Measurements from ENCODE around the gene GET3.

The GET3 gene

GRCh38 chr19:12736995-12737834 lies at the start of gene GET3:
TSS of gene GET3 (plus strand) at chr19:12737497. CDS start at chr19:12737506, 9 bp downstream.
- Histone ChIP-seq H3K27ac (ENCODE audit: low read length) (peak within 1 kb of the TSS; percentile 61), H3K4me1 (ENCODE audit: low read length) (peaks cover 31% of the 10 kb centered on the region), H3K36me3 (replicated peaks; ENCODE audit: low read depth, low read length) (peaks cover 11% of the 10 kb centered on the region), H2AFZ (ENCODE audit: low read depth, low read length) (peak within 1 kb of the TSS; percentile 81), H3K27me3 (ENCODE audit: low read depth, low read length) (no peaks in the 10 kb centered on the region), H3K79me2 (ENCODE audit: low read length) (peaks cover 45% of the 10 kb centered on the region), H3K4me3 (ENCODE audit: low read length) (peak within 1 kb of the TSS; percentile 85), H3K9ac (ENCODE audit: low read length) (peak within 1 kb of the TSS; percentile 64), H4K20me1 (ENCODE audit: insufficient read depth, low read length) (peaks cover 16% of the 10 kb centered on the region), H3K9me3 (ENCODE audit: insufficient read depth, low read length) (no peaks in the 10 kb centered on the region), H3K4me2 (ENCODE audit: low read length) (peak within 1 kb of the TSS; percentile 92)
- no peak for TF ChIP-seq CTCF (IDR thresholded peaks at IDR 0.05; ENCODE audit: low read depth, low read length)
- no peak for TF ChIP-seq EZH2phosphoT487 (IDR thresholded peaks at IDR 0.05; ENCODE audit: low read depth)

GRCh38 chr19:12689012-12689411 lies 48.3 kb upstream of the GET3 start:
- Histone ChIP-seq H3K4me2 (ENCODE audit: low read length) (no peak overlapping the region), H2AFZ (ENCODE audit: low read depth, low read length) (no peak overlapping the region), H3K27me3 (ENCODE audit: low read depth, low read length) (no peaks in the 10 kb centered on the region), H3K27ac (ENCODE audit: low read length) (no peak overlapping the region), H3K79me2 (ENCODE audit: low read length) (no peaks in the 10 kb centered on the region), H3K4me3 (ENCODE audit: low read length) (no peak overlapping the region), H3K4me1 (ENCODE audit: low read length) (no peaks in the 10 kb centered on the region), H4K20me1 (ENCODE audit: insufficient read depth, low read length) (no peaks in the 10 kb centered on the region), H3K9ac (ENCODE audit: low read length) (no peak overlapping the region), H3K9me3 (ENCODE audit: insufficient read depth, low read length) (no peaks in the 10 kb centered on the region), H3K36me3 (replicated peaks; ENCODE audit: low read depth, low read length) (no peaks in the 10 kb centered on the region)
- TF ChIP-seq CTCF (IDR thresholded peaks at IDR 0.05; ENCODE audit: low read depth, low read length) = no peak

- H4K20me1 ChIP-seq (ENCODE audit: insufficient read depth, low read length) = no peaks in the 10 kb centered on the region
- H3K4me3 ChIP-seq (ENCODE audit: low read length) = no peak overlapping the region
- H3K4me2 ChIP-seq (ENCODE audit: low read length) = no peak overlapping the region
- no peak overlapping the region for H3K27ac ChIP-seq (ENCODE audit: low read length)
- H2AFZ ChIP-seq (ENCODE audit: low read depth, low read length) = no peak overlapping the region
- no peaks in the 10 kb centered on the region for H3K4me1 ChIP-seq (ENCODE audit: low read length)
- H3K9ac ChIP-seq (ENCODE audit: low read length) = no peak overlapping the region
- no peaks in the 10 kb centered on the region for H3K79me2 ChIP-seq (ENCODE audit: low read length)
- no peaks in the 10 kb centered on the region for H3K9me3 ChIP-seq (ENCODE audit: insufficient read depth, low read length)
- no peaks in the 10 kb centered on the region for H3K27me3 ChIP-seq (ENCODE audit: low read depth, low read length)
- no peak for TF ChIP-seq EZH2phosphoT487 (IDR thresholded peaks at IDR 0.05; ENCODE audit: low read depth)
- TF ChIP-seq CTCF (IDR thresholded peaks at IDR 0.05; ENCODE audit: low read depth, low read length) = no peak
- no peaks in the 10 kb centered on the region for H3K36me3 ChIP-seq (replicated peaks; ENCODE audit: low read depth, low read length)
These were observed 47.6 kb upstream of the GET3 start for GRCh38 chr19:12689581-12690216.

GRCh38 chr19:12692960-12693359 lies 44.3 kb upstream of the GET3 start:
- Histone ChIP-seq H3K27ac (ENCODE audit: low read length) (no peak overlapping the region), H3K4me2 (ENCODE audit: low read length) (no peak overlapping the region), H4K20me1 (ENCODE audit: insufficient read depth, low read length) (no peaks in the 10 kb centered on the region), H3K4me1 (ENCODE audit: low read length) (peaks cover 19% of the 10 kb centered on the region), H2AFZ (ENCODE audit: low read depth, low read length) (no peak overlapping the region), H3K79me2 (ENCODE audit: low read length) (no peaks in the 10 kb centered on the region), H3K36me3 (replicated peaks; ENCODE audit: low read depth, low read length) (no peaks in the 10 kb centered on the region), H3K9me3 (ENCODE audit: insufficient read depth, low read length) (no peaks in the 10 kb centered on the region), H3K4me3 (ENCODE audit: low read length) (no peak overlapping the region), H3K9ac (ENCODE audit: low read length) (no peak overlapping the region), H3K27me3 (ENCODE audit: low read depth, low read length) (no peaks in the 10 kb centered on the region)
- no peak for TF ChIP-seq CTCF (IDR thresholded peaks at IDR 0.05; ENCODE audit: low read depth, low read length)
